Stimulated activated CD8-positive, alpha-beta memory T cell treated with anti-CD3 and anti-CD28 coated beads, Interleukin-4, amount 100 ng/mL, for 24 hours (primary cell): ENCODE measurements around the gene FGF23.
"Not testable (repeated sequence)": the region's sequence is repeated elsewhere in the genome, so short reads cannot be mapped to it uniquely, and the experiment has no call there.

Source experiments
- DNase-seq: peaks from one replicate; pipeline ENCODE4 v3.0.0-alpha.2; 2020; ENCODE audit warnings: low read depth

FGF23 gene

GRCh38 chr12:4379405-4379804, at the start of gene FGF23:
FGF23 (minus strand) TSS chr12:4379712; CDS start chr12:4379582, 130 bp downstream.
- no peak for DNase-seq

GRCh38 chr12:4424422-4424821, 44.9 kb upstream of the FGF23 start:
- no peak for DNase-seq

DNA sequence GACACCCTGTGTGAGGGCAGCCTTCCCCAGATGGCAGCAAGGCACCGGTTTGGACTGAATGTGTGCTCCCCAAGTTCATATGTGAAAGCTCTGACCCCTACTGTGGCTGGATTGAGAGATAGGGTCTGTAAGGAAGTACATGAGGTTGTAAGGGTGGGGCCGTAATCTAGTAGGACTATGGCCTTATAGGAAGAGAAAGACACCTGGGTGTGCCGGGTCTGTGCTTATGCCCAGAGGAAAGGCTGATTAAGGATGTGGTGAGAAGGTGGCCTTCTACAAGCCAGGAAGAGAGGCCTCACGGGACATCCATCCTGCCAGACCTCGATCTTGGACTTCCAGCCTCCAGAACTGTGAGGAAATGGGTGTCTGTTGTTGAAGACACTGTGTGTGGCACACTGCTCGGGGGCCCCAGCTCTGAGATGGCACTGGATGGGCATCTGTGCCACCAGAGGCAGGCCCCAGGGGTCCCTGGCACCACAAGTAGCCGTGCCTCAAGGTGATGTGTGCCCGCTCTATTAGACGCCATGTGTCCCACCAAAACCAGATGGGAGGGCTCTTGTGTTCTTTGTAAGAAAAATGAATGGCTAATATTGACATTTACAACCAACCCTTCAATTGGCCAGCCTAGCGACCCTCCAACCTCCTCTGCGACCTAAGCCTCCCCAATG, 44.1 kb upstream of the FGF23 start:
- DNase-seq, result no peak

- DNase-seq, result no peak
Observed at GRCh38 chr12:4422985-4423384, 43.5 kb upstream of the FGF23 start.

- DNase-seq, result no peak
Observed at GRCh38 chr12:4421590-4422031, 42.1 kb upstream of the FGF23 start.

- DNase-seq, result no peak
Observed at GRCh38 chr12:4420138-4420670, 40.7 kb upstream of the FGF23 start.

DNA sequence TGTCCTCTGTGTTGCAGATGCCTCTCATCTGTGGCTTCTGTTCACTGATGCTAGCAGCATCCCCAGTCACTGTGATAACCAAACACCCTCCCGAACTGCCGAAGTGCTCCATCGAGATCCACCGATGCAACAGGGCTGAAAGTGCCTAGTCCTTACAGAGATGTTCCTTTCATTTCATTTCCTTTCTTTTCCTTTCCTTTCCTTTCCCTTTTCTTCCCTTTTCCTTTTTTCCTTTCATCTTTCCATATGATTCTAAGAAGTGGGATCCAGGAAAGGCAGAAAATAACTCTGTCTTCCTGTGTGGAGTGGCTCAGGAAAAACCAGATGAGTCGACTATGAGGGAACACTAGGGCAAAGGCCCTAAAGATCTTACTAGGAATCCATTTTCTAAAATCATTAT, 39.4 kb upstream of the FGF23 start:
- no peak for DNase-seq

GRCh38 chr12:4417936-4418335, 38.4 kb upstream of the FGF23 start:
- no peak for DNase-seq

- no peak for DNase-seq
Observed at GRCh38 chr12:4417455-4417854, 37.9 kb upstream of the FGF23 start.

GRCh38 chr12:4416276-4416675, 36.8 kb upstream of the FGF23 start:
- DNase-seq, result no peak

- DNase-seq, result no peak
Observed at GRCh38 chr12:4412465-4412864, 33.0 kb upstream of the FGF23 start.

- no peak for DNase-seq
Observed at GRCh38 chr12:4412056-4412455, 32.5 kb upstream of the FGF23 start.

DNA sequence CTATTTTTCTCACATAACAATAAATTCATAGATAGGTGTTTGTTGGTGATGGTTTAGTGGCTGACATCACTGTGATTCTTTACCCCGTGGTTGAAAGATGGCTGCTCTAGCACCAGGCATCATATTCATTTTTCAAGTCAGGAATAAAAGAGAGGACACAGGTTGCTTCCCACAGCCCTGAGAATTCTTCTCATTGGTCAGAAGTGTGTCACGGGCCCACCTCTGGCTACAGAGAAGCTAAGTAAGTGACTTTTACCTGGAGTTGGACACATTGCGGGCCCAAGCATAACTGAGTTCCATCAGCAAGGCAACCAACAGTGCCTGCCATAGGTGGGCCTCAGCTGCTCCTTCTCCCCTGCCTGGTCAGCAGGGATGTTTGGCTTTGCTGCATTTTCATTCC, 27.6 kb upstream of the FGF23 start:
- DNase-seq, result no peak

- DNase-seq, result not testable (repeated sequence)
Observed at GRCh38 chr12:4404877-4405637, 25.5 kb upstream of the FGF23 start.

DNA sequence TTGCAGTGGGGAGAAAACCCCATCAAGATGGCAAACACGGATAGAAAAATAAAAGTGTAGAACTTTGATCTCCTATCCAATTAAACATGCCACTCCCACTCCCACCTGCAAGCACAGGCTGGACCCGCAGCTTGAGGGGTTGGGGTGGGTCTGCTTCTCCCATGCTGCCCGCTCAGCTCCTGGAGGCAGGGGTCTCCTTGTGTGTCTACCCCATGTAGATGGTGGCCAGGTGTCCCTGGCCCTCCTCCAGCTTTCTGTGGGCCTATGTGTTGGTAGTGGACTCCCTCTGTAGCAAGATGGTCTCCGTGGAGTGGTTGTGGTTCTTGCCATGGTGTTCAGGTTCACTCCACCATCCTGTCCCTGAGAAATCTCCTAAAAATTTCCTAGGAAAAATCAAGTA, 23.5 kb upstream of the FGF23 start:
- DNase-seq, result no peak

DNA sequence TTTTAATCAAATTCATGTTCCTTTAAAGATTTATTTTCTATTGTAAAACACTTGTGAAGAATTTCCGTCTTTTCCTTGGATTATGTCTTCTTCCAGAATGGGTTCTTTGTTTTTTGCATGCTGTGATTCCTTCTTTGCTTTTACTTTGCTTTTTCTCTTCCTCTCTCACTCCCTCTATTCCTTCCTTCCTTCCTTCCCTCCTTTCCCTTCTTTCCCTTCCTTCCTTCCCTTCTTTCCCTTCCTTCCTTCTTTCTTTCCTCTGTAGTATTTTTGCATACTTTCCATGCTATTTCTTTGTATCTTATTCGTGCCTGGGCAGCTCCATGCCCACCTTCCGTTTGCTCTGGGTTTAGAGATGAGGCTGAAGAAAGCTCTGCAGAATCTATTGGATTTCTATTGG, 21.6 kb upstream of the FGF23 start:
- no peak for DNase-seq

- DNase-seq, result no peak
Observed at GRCh38 chr12:4395818-4396217, 16.3 kb upstream of the FGF23 start.

DNA sequence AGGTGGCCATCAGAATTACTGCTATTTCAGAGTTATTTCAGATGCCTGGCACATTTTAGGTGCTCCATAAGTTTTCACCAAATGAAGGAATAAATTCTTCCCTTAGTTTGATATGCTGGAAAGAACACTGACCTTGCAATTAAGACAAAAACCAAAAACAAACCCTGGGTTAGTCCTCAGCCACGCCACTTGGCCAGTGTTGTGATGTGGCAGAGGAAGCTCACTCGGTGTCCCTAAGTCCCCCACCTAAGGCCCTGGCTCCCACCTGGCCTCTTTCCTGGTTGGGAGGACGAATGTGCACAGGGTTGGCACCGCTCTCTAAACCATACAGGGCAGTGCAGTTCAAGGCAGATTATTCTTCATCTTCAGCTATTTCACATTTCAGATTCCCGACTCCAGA, 13.7 kb upstream of the FGF23 start:
- no peak for DNase-seq

DNA sequence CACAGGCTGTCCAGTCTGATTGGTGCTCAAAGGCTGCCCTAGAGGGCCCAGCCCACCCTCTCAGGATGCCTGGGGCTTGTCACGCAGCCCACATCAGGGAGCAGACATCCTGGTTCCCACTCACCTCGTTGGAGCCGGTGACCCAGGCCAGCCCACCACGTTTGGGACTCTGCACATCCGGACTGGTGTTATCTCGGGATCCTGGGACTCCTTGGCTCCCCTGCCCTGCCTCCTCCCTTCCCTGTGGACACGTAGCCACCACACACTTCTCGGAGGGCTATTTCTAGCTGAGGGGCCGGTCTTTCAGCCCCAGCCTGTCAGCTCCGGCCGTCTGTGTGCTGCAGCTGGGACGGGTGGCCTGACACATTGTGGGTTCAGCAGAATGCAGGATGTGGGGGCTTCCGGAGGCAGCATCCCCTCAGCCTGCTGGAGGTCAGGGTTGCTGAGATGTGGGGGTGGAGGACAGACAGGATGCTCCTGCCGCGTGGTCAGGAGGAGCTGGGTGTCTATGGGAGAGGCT, 12.8 kb upstream of the FGF23 start:
- DNase-seq, result no peak

DNA sequence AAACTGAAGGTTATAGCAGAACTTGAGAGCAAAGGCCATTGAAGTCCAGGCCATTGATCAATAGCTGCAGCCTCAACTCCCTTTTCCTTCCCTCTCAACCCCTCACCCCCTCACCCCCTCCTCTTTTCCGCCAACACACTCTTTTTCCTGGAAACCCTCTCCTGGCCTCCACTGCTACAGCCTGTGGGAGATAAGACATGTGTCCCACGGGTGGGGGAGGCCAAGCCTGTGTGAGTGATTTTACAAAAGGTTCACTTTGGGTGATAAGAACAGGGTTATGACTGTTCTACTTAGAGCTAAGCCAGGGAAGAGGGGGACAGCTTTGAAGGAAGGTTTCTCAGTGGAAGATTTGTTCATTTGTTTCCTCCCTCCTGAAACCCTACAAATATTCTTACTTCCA, 9.2 kb upstream of the FGF23 start:
- DNase-seq, result no peak

GRCh38 chr12:4388032-4388431, 8.5 kb upstream of the FGF23 start:
- no peak for DNase-seq

DNA sequence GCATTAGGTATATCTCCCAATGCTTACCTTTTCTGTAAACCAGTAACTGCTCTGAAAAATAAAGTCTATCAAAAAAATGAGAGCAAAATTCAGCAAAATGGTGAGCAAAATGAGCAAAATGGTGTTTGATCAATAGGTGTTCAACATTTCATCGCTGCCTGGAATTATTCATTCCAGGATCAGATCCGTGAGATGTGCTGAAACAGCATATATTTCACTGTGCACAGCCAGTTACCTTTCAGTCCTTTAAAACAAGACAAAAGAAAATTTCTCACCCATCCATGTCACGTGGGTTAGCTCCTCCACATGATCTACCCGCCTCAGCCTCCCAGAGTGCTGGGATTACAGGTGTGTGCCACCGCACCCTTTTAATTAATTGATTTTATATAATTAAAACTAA, 8.1 kb upstream of the FGF23 start:
- no peak for DNase-seq

- no peak for DNase-seq
Observed at GRCh38 chr12:4386801-4387200, 7.3 kb upstream of the FGF23 start.
